Uterus (tissue), 4 donors: Measurements from ENCODE around the gene CAMKV. TPM values are rescaled to one million over a fixed set of nuclear protein-coding genes. Genes with fewer than 3 reads are reported as not detected.

Experiments used
- DNase-seq, 2 donors: peaks; one replicate each; pipeline ENCODE4 v3.0.0-alpha.2; 2019 to 2020
- H3K27ac ChIP-seq, 2 donors: fragments of 200-600 bp; sonication (generic); 1 replicate in 1 of 2; 2 replicates in 1 of 2; pipeline ENCODE4 v1.5.1; 2016 to 2018
- H3K27me3 ChIP-seq, 2 donors: fragments of 200-600 bp; sonication (generic); one replicate each; pipeline ENCODE4 v1.5.1; 2018 to 2019; ENCODE audit warnings: control low read depth in 1 of 2
- H3K36me3 ChIP-seq, 2 donors: fragments of 200-600 bp; sonication (generic); one replicate each; pipeline ENCODE4 v1.5.1; 2019; ENCODE audit warnings: control low read depth in 1 of 2
- H3K4me1 ChIP-seq, 2 donors: fragments of 200-600 bp; sonication (generic); one replicate each; pipeline ENCODE4 v1.5.1; 2018 to 2019; ENCODE audit warnings: control low read depth in 1 of 2
- H3K4me3 ChIP-seq, 2 donors: fragments of 200-600 bp; sonication (generic); 1 replicate in 1 of 2; 2 replicates in 1 of 2; pipeline ENCODE4 v1.5.1; 2018 to 2019; ENCODE audit warnings: mild to moderate bottlenecking in 1 of 2
- H3K9me3 ChIP-seq, 2 donors: fragments of 200-600 bp; sonication (generic); one replicate each; pipeline ENCODE4 v1.5.1; 2019; ENCODE audit warnings: control low read depth in 1 of 2
- CTCF ChIP-seq, 4 experiments: fragments of 200-600 bp in 2 of 4; fragments of 450-650 bp in 2 of 4; sonication (generic) in 2 of 4; IDR thresholded peaks; one replicate each; pipeline ENCODE4 v1.5.1; 2016 to 2019; ENCODE audit warnings: antibody characterized with exemption in 4 of 4, mild to moderate bottlenecking in 2 of 4, moderate library complexity in 1 of 4
- POLR2A ChIP-seq, 2 donors: fragments of 450-650 bp; IDR thresholded peaks; one replicate each; pipeline ENCODE4 v1.6.1; 2016; ENCODE audit warnings: antibody characterized with exemption in 2 of 2, mild to moderate bottlenecking in 1 of 2, moderate library complexity in 1 of 2
- intact Hi-C: fragments of 100-400 bp; cut with DNase I; formaldehyde crosslinking; loops from one replicate; pipeline ENCODE4 v1.15.1; 2023; ENCODE audit warnings: low total_unique reads
- small RNA-seq: library from RNA; depleted of rRNA; stranded (forward); fragments of <200 nt; gene quantifications from one replicate; pipeline ENCODE3, GENCODE V24; 2016
- total RNA-seq, 4 donors: library from RNA; depleted of rRNA in 3 of 4; stranded (reverse); fragments of >200 nt in 3 of 4; gene quantifications; one replicate each; pipeline versions ENCODE4 v1.1.0 to v1.2.4, GENCODE V29; 2014 to 2023
- donor health status: DM: yes; HTN: yes; CAD: no.

CAMKV gene
- total RNA-seq, 4 donors from 2014 or later = 0.28 TPM; not detected in 3

- no peak for DNase-seq
- TF ChIP-seq POLR2A (IDR thresholded peaks at IDR 0.05) = no peak
- TF ChIP-seq CTCF (IDR thresholded peaks at IDR 0.05) = no peak
- H3K4me1 ChIP-seq = peaks cover 0 to 12% of the 10 kb centered on the region in 2 donors
- peak overlapping the region; percentile 79 to 88 for H3K27ac ChIP-seq
- H3K27me3 ChIP-seq = no peaks in the 10 kb centered on the region
- no peaks in the 10 kb centered on the region for H3K9me3 ChIP-seq
- intact Hi-C loops = no loop called here
- H3K36me3 ChIP-seq = no peaks in the 10 kb centered on the region
- H3K4me3 ChIP-seq = peak overlapping the region; percentile 43 to 52
Measured at GRCh38 chr3:49812916-49813496, 56.7 kb downstream of the CAMKV start.

Small RNA genes lying within 50 kb of the gene (small RNA-seq; reads per million reads assigned to genes)
- not detected for gene RN7SL217P

Other genes with a start within 250 kb of the CAMKV start
- gene APEH, start 195.6 kb downstream of the CAMKV start, total RNA-seq = 10 to 100 TPM; 35.3 to 78.7 (median 61.4) TPM
- gene MST1, start 180.4 kb downstream of the CAMKV start, total RNA-seq = 10 to 100 TPM in 2 of 4 donors, 1 to 10 TPM in 1, not detected in 1; 5.1 to 11.5 (median 10.4) TPM
- 10 to 100 TPM; 10.9 to 47.3 (median 25.3) TPM for gene RNF123, start 180.3 kb downstream of the CAMKV start, total RNA-seq
- not detected for gene AMIGO3, start 150.2 kb downstream of the CAMKV start, total RNA-seq
- gene GMPPB, start 146.0 kb downstream of the CAMKV start, total RNA-seq = 10 to 100 TPM in 3 of 4 donors, 1 to 10 TPM in 1; 7.7 to 44.8 (median 27.1) TPM
- 10 to 100 TPM; 41.8 to 58.4 (median 50.9) TPM for gene IP6K1, start 83.4 kb downstream of the CAMKV start, total RNA-seq
- 1 to 10 TPM in 1 of 4 donors, under 1 TPM in 1, not detected in 2; 0.41 to 1.6 TPM for gene CDHR4, start 70.0 kb downstream of the CAMKV start, total RNA-seq
- gene INKA1, start 66.6 kb downstream of the CAMKV start, total RNA-seq = 10 to 100 TPM in 1 of 4 donors, 1 to 10 TPM in 3; 3.1 to 16.7 (median 6.6) TPM
- 100 to 1,000 TPM in 1 of 4 donors, 10 to 100 TPM in 3; 21.3 to 114 (median 63.0) TPM for gene UBA7, start 56.0 kb downstream of the CAMKV start, total RNA-seq
- 10 to 100 TPM in 1 of 4 donors, 1 to 10 TPM in 3; 1.5 to 17.4 (median 4.0) TPM for gene TRAIP, start 13.3 kb downstream of the CAMKV start, total RNA-seq
- 1 to 10 TPM in 2 of 4 donors, under 1 TPM in 2; under 0.01 to 4.9 (median 1.5) TPM for gene MST1R, start 34.0 kb upstream of the CAMKV start, total RNA-seq
- 1 to 10 TPM; 1.0 to 9.3 (median 5.2) TPM for gene MON1A, start 59.9 kb upstream of the CAMKV start, total RNA-seq
- 100 to 1,000 TPM in 2 of 4 donors, 10 to 100 TPM in 2; 63.2 to 143 (median 116) TPM for gene RBM6, start 70.2 kb upstream of the CAMKV start, total RNA-seq
- gene RBM5, start 219.0 kb upstream of the CAMKV start, total RNA-seq = 100 to 1,000 TPM; 154 to 345 (median 197) TPM